ENCODE measurements around the gene FBXO27. TPM values are rescaled to one million over a fixed set of nuclear protein-coding genes. Genes with fewer than 3 reads are reported as not detected.

FBXO27 gene
- total and polyA plus RNA-seq, 2 of the 8 experiments (the other 6 are each of a cell fraction or from before 2014, with no cell fraction given) = 10.9 to 25.5 TPM

DNA sequence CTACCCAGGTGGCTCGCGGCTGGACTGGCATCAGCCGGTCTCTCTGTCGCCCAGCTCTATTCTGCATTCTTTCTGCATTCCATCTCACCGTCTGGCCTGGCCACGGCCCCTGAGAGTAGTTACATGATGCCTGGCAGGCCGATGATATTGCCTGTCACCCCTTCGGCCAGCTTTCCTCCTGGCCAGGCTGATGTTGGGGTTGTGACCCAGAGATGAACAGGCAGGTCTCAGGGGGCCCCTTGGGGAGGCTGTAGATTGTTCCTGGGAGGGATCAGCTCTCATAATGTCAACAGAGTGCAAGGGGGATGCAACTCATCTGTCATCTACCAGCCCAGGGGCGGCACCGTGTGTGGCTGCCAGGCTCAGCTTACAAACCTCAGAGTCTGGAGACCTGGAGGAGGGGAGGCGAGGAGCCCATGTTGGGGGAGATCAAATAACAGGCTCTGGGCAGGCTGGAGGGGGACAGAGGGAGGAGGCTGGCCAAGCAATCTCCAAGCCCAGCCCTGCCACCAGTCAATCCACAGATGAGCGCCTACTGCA is 43.2 kb downstream of the FBXO27 start:
- H3K9me3 ChIP-seq (ENCODE audit: insufficient read depth in 2 of 2, low read depth in 1 of 2, low read length in 1 of 2) = no peaks in the 10 kb centered on the region
- H3K18ac ChIP-seq (ENCODE audit: extremely low read depth, low read length) = no peak overlapping the region
- no peak overlapping the region for H2BK20ac ChIP-seq (ENCODE audit: low read length)
- no peaks in the 10 kb centered on the region for H3K23me2 ChIP-seq (ENCODE audit: low read depth, low read length)
- no peaks in the 10 kb centered on the region for H3K36me3 ChIP-seq (ENCODE audit: control insufficient read depth in 2 of 4, insufficient read depth in 4 of 4, low read length in 3 of 4)
- H3K27ac ChIP-seq (ENCODE audit: low read depth, low read length) = no peak overlapping the region
- H4K8ac ChIP-seq (ENCODE audit: extremely low read depth, insufficient read depth, low read length) = no peak overlapping the region
- H3K27me3 ChIP-seq (replicated peaks in 1 of 4; ENCODE audit: control insufficient read depth in 3 of 4, extremely low read depth in 1 of 4, insufficient read depth in 3 of 4, low read length in 3 of 4) = no peaks in the 10 kb centered on the region; a peak in 1 of 7 replicates
- DNase-seq (ENCODE audit: low read depth in 1 of 2, low spot score in 2 of 2) = peak in 1 of 2 experiments; percentile 69
- H3K79me1 ChIP-seq (ENCODE audit: low read depth, low read length) = no peaks in the 10 kb centered on the region
- POLR2A ChIA-PET (ENCODE audit: partially characterized antibody) = interaction anchor here (0.6 to 2.0 kb wide), 6 partner anchors 8 to 57 kb away, joined by 3 to 11 read pairs (median 4); partner anchors contain the start of gene FBXO17
- no peak overlapping the region for H3K9ac ChIP-seq (replicated peaks in 1 of 4; ENCODE audit: extremely low read depth in 1 of 4, low read depth in 3 of 4, low read length in 3 of 4)
- H4K5ac ChIP-seq (ENCODE audit: insufficient read length, low read depth, low read length) = no peak overlapping the region
- H4K20me1 ChIP-seq (replicated peaks in 1 of 2; ENCODE audit: control insufficient read depth in 1 of 2, insufficient read depth in 2 of 2, low read length in 2 of 2) = no peaks in the 10 kb centered on the region
- H3K23ac ChIP-seq (ENCODE audit: insufficient read length) = no peak overlapping the region
- CTCF ChIA-PET (ENCODE audit: partially characterized antibody) = interaction anchor here (0.9 to 4.9 kb wide), 4 partner anchors 12 to 122 kb away, joined by 3 to 32 read pairs (median 4); no protein-coding TSS in a partner anchor
- FAIRE-seq = peak; percentile 19
- no peak overlapping the region for H2BK12ac ChIP-seq (ENCODE audit: low read depth, low read length)
- no peak overlapping the region for H3K14ac ChIP-seq (ENCODE audit: insufficient read length)
- WGBS, 2 experiments (ENCODE audit: extremely low coverage in 1 of 2, insufficient coverage in 1 of 2, insufficient read length in 1 of 2, insufficient replicate concordance in 2 of 2, low coverage in 1 of 2, low lambda C conversion rate in 2 of 2, missing lambda C conversion rate in 1 of 2) = 36% methylated on average over 11 of the region's 12 CpGs; no CpG with 5 or more reads in 1 of the 2 experiments
- no peak overlapping the region for H2BK120ac ChIP-seq (replicated peaks; ENCODE audit: low read depth, low read length)
- H2AFZ ChIP-seq (ENCODE audit: low read length) = no peak overlapping the region
- no peak overlapping the region for H4K91ac ChIP-seq (replicated peaks; ENCODE audit: insufficient read length, low read length)
- peak overlapping the region; percentile 33 to 51; a peak in 3 of 4 replicates for H3K4me2 ChIP-seq (ENCODE audit: insufficient read depth in 1 of 2, low read depth in 2 of 2, low read length in 2 of 2)
- H3K4ac ChIP-seq (replicated peaks; ENCODE audit: insufficient read length, low read depth, low read length) = no peak overlapping the region
- no peak overlapping the region for H2BK15ac ChIP-seq (ENCODE audit: low read length)
- H3K79me2 ChIP-seq (ENCODE audit: control insufficient read depth in 1 of 2, insufficient read depth in 2 of 2, low read length in 2 of 2) = no peaks in the 10 kb centered on the region
- H2AK5ac ChIP-seq (ENCODE audit: low read depth, low read length) = no peak overlapping the region
- H2BK5ac ChIP-seq (ENCODE audit: low read depth, low read length) = no peak overlapping the region
- peak overlapping the region in 1 of 4 experiments; percentile 12; a peak in 2 of 8 replicates for H3K4me3 ChIP-seq (ENCODE audit: extremely low read depth in 1 of 4, insufficient read depth in 2 of 4, low read depth in 3 of 4, low read length in 4 of 4)
- no peak overlapping the region for H3K56ac ChIP-seq (replicated peaks; ENCODE audit: insufficient read length, low read depth, low read length)
- peaks cover 0 to 5% (median 2%) of the 10 kb centered on the region in 4 experiments; a peak in 4 of 7 replicates for H3K4me1 ChIP-seq (replicated peaks in 1 of 4; ENCODE audit: control insufficient read depth in 3 of 4, insufficient read depth in 4 of 4, low read length in 3 of 4)
- 0 out of 2 replicates have a peak, but pooled peaks have one; percentile 63 for TF ChIP-seq RBBP5 (IDR thresholded peaks at IDR 0.05; ENCODE audit: borderline replicate concordance, low read depth, low read length)
- no peak for TF ChIP-seq SIX5 (IDR thresholded peaks at IDR 0.05; ENCODE audit: low read depth, low read length)
- TF ChIP-seq RXRA (IDR thresholded peaks at IDR 0.05; ENCODE audit: insufficient read depth, low read depth, low read length) = no peak
- peak; percentile 88 for TF ChIP-seq TEAD4 (IDR thresholded peaks at IDR 0.05; ENCODE audit: low read depth, low read length)
- no peak for TF ChIP-seq MAFK (IDR thresholded peaks at IDR 0.05; ENCODE audit: low read depth, low read length)
- TF ChIP-seq ZNF274 (IDR thresholded peaks at IDR 0.05; ENCODE audit: borderline replicate concordance, extremely low read depth, low read length) = no peak
- TF ChIP-seq EGR1 (IDR thresholded peaks at IDR 0.05; ENCODE audit: borderline replicate concordance, low read depth, low read length) = no peak
- peak; percentile 65 for TF ChIP-seq ASH2L (IDR thresholded peaks at IDR 0.05; ENCODE audit: low read length)
- no peak for TF ChIP-seq GTF2F1 (IDR thresholded peaks at IDR 0.05; ENCODE audit: borderline replicate concordance, low read depth, low read length)
- no peak for TF ChIP-seq CEBPB (IDR thresholded peaks at IDR 0.05; ENCODE audit: low read depth, low read length)
- TF ChIP-seq TAF1 (IDR thresholded peaks at IDR 0.05; ENCODE audit: low read depth, low read length) = no peak
- 0 out of 2 replicates have a peak, but pooled peaks have one; percentile 5 for TF ChIP-seq YY1 (IDR thresholded peaks at IDR 0.05; ENCODE audit: low read depth, low read length)
- no peak for TF ChIP-seq BACH1 (IDR thresholded peaks at IDR 0.05; ENCODE audit: low read length)
- TF ChIP-seq SIN3A (conservative IDR thresholded peaks at IDR 0.05 in 1 of 2, IDR thresholded peaks at IDR 0.05 in 1 of 2; ENCODE audit: low read depth in 1 of 2, low read length in 2 of 2) = 0 out of 4 replicates have a peak, but pooled peaks of 1 of the 2 experiments have one; percentile 36

Data from H1 (cell line).